Activated gamma-delta T cell treated with anti-CD3 and anti-CD28 coated beads, Interleukin-2, amount 50 U/mL, for 16 hours (primary cell): Measurements from ENCODE around the gene ZNF217.
"Not testable (repeated sequence)": the region's sequence is repeated elsewhere in the genome, so short reads cannot be mapped to it uniquely, and the experiment has no call there.

ENCODE experiments used
- DNase-seq: peaks from one replicate; pipeline ENCODE4 v3.0.0-alpha.2; 2020; ENCODE audit warnings: low read depth

Gene ZNF217

GRCh38 chr20:53622247-53623133 is 28.9 kb upstream of the ZNF217 start:
- no peak for DNase-seq

DNA sequence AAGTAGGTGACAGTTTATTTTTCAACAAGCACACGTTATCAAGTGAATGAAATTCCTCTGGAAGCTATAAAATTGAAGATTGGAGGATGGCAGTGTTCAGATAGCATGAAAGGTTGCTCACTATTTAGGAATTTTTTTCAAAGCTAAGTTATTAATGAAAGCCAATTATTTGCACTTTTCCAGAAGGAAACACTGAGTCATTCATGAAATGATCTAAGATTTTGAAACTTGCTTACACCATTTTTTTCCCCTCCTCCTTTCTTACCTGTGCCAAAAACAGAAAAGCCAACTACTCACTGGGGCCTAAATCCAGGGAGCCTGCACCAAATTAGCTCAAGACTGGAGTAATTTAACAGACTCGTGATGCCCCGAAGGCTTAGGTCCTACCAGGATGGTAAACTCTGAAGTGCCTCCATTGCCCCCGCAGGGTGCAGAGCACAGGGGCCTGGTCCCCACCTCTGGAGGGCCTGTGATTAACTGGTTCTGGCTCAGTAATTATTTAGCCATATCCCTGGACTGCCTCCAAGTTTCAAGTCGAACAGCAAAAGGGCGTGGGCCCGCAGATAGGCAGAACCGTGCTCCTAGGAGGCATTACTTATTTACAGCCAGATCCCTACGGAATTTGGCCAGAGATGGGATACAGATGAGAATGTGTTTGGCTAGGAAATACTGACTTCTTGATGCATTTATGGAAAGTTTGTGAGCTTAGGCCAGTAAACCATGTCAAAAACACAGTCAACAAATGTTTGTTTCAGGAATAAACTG is 28.0 kb upstream of the ZNF217 start:
- DNase-seq: no peak

- not testable (repeated sequence) for DNase-seq
These were observed 24.9 kb upstream of the ZNF217 start for GRCh38 chr20:53618490-53619000.

DNA sequence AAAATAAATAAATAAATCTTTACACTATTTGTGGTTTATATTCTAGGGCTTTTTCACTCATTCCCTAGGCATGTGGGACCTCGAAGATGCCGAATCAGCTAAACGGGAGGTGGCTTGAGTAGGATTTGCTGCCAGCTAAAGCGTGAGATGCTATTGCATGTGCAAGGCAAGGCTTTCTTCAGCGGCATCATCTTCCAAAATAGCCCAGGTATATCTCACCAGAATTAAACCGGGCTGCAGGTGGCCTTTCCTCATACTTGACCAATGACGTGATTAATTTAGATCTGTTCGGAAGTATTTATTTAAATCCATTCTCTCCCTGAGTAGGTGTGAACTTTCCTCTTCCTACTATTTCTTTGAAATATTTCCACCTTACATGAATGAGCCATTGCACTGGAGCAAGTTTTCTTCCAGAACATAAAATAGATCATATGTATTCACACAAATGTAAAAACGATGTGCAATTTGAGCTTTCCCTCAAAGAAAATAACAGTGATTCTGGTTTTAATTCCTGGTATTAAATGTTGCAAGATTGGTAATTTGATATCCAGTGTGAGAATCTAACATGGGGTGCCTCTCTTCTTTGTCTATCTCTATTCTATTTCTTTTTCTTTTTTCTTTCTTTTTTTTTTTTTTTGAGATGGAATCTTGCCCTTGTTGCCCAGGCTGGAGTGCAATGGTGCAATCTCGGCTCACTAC is 24.3 kb upstream of the ZNF217 start:
- no peak for DNase-seq

- DNase-seq: not testable (repeated sequence)
These were observed 22.9 kb upstream of the ZNF217 start for GRCh38 chr20:53616489-53616888.

- no peak for DNase-seq
These were observed 20.1 kb upstream of the ZNF217 start for GRCh38 chr20:53613748-53614147.

- DNase-seq: not testable (repeated sequence)
These were observed 18.6 kb upstream of the ZNF217 start for GRCh38 chr20:53612289-53612688.

GRCh38 chr20:53611449-53611894 is 17.8 kb upstream of the ZNF217 start:
- no peak for DNase-seq

GRCh38 chr20:53609491-53610445 is 16.1 kb upstream of the ZNF217 start:
- DNase-seq: peak; percentile 44

DNA sequence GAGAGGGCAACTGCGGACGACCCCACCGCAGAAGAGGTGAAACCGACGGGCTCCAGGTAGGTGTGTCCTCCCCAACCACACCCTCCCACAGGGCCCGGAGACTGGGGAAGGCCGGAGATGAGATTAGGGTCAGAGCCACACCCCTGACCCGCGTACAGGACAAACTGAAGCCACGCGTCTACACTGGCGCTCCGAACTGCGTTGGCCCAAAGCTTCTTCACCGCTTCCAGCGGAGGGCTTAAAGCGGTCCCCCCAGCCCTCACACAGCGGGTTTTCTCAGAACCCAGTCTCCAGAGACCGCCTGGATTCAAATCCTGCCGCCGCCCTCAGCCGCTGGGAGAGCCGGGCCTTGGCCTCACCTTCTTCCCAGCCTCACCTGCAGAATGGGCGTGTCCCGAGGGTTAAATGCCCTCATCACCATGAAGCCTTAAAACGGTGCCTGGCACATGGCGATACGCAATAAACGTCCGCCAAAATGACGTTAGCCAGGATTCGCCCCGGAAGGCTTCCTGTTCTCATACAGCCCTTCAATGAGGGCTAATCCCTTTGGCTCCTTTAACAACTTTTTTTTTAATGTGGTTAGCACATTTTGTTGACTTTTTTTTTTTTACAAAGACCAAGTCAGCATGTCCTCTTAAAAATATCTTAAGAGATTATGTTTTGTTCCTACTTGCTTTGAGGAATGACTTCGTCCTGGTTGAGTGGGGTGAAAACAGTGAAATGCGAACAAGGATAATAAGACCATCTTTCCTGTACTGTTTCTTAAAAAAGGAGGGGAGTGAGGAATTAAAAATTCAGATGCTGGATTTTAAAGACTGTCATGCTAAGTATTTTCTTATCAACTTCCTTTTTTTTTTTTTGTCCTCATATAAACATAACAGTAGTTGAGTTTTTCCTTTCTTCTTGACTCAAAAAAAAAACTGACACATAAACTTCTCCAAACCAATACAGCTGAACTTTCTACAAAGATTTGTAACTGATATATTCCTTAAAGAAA is 15.1 kb upstream of the ZNF217 start:
- DNase-seq: no peak

GRCh38 chr20:53608071-53608455 is 14.4 kb upstream of the ZNF217 start:
- no peak for DNase-seq

GRCh38 chr20:53606364-53606985 is 12.8 kb upstream of the ZNF217 start:
- no peak for DNase-seq

GRCh38 chr20:53605401-53605800 is 11.8 kb upstream of the ZNF217 start:
- DNase-seq: not testable (repeated sequence)

DNA sequence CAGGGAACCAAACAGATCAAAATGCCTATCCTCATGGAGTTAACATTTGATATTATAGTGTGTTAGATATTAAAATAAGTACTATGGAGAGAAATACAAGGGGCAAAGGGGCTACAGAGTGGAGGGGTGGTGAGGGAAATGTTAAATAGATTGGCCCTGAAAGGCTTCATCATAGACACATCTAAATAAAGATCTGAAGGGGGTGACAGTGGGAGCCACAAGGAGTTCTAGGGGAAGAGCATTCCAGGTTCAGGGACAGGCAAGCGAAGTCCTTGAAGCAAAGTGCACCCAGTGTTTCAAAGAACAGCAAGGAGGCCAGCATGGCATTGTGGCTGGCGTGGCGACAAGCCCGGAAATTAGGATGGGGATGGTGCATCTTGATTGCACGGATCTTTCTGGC is 11.2 kb upstream of the ZNF217 start:
- not testable (repeated sequence) for DNase-seq

GRCh38 chr20:53602661-53603060 is 9.0 kb upstream of the ZNF217 start:
- DNase-seq: no peak

DNA sequence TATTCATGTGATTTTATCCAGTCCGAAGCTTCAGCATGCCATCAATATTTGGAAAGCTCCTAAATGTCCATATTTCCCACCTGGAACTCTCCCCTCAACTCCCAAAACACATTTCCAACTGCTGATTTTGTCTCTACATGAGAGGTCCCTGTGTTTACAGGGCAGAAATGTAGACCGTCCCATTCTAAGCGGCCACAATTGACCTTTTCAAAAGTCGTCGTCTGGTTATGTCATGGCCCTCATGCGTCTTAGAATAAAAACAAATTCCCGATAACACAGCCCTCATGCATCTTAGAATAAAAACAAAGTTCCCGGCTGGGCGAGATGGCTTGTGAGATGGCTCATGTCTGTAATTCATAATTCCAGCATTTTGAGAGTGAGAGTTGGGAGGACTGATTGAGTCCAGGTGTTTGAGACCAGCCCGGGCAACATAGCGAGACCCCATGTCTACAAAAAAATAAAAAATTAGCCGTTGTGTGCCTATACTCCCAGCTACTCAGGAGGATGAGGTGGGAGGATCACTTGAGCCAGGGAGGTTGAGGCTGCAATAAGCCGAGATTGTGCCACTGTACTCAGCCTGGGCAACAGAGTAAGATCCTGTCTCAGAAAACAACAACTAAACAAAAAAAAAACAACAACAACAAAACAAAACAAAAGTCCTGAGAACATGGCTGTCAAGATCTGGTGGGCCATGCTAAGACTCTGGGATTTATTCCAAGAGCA is 6.4 kb upstream of the ZNF217 start:
- no peak for DNase-seq

GRCh38 chr20:53599378-53599777 is 5.7 kb upstream of the ZNF217 start:
- DNase-seq: no peak

- DNase-seq: no peak
These were observed 5.4 kb upstream of the ZNF217 start for GRCh38 chr20:53599044-53599362.
